ENCODE results near the gene EFCAB6. TPM values are rescaled to one million over a fixed set of nuclear protein-coding genes. Genes with fewer than 3 reads are reported as not detected.

EFCAB6 gene
- total and polyA plus RNA-seq, 7 experiments from 2014 or later, result 0.08 to 1.4 (median 0.39) TPM; not detected in 1

- DNase-seq, result no peak
- Histone ChIP-seq H3K4me1 (ENCODE audit: control insufficient read depth in 2 of 2, insufficient read depth in 2 of 2, low read length in 2 of 2) (no peaks in the 10 kb centered on the region), H3K27ac (ENCODE audit: low read depth, low read length) (no peak overlapping the region), H3K9me3 (ENCODE audit: control insufficient read depth in 2 of 3, low read length in 3 of 3) (peaks cover 0 to 11% (median 7%) of the 10 kb centered on the region in 3 experiments), H3K27me3 (ENCODE audit: control insufficient read depth in 2 of 2, insufficient read depth in 2 of 2, low read length in 2 of 2) (no peaks in the 10 kb centered on the region), H3K36me3 (ENCODE audit: control insufficient read depth in 2 of 3, insufficient read depth in 3 of 3, low read length in 3 of 3) (no peaks in the 10 kb centered on the region), H3K4me3 (ENCODE audit: low read length) (no peak overlapping the region)
- no peak for ATAC-seq
- Mint-ChIP-seq H3K27me3 (peaks cover 0 to 22% (median 16%) of the 10 kb centered on the region in 5 donors), H3K36me3 (peaks cover 1 to 16% (median 4%) of the 10 kb centered on the region in 5 donors), H3K27ac (no peak overlapping the region), H3K4me3 (no peak overlapping the region), H3K4me1 (no peaks in the 10 kb centered on the region), H3K9me3 (peaks cover 4 to 37% (median 12%) of the 10 kb centered on the region in 11 donors)
- ChIA-PET POLR2A (no interaction called here), CTCF (no interaction called here)
- intact Hi-C loops (cut with micrococcal nuclease), result no loop called here
Observed at GRCh38 chr22:43706571-43707328, 105.4 kb downstream of the EFCAB6 start.

GRCh38 chr22:43706151-43706550 lies 106.0 kb downstream of the EFCAB6 start:
- intact Hi-C loops (cut with micrococcal nuclease), result no loop called here
- peaks cover 4 to 43% (median 12%) of the 10 kb centered on the region in 11 donors for H3K9me3 Mint-ChIP-seq
- Histone ChIP-seq H3K27me3 (ENCODE audit: control insufficient read depth in 2 of 2, insufficient read depth in 2 of 2, low read length in 2 of 2) (no peaks in the 10 kb centered on the region), H3K36me3 (ENCODE audit: control insufficient read depth in 2 of 3, insufficient read depth in 3 of 3, low read length in 3 of 3) (no peaks in the 10 kb centered on the region), H3K27ac (ENCODE audit: low read depth, low read length) (no peak overlapping the region), H3K4me3 (ENCODE audit: low read length) (no peak overlapping the region), H3K9me3 (ENCODE audit: control insufficient read depth in 2 of 3, low read length in 3 of 3) (peaks cover 0 to 11% (median 7%) of the 10 kb centered on the region in 3 experiments), H3K4me1 (ENCODE audit: control insufficient read depth in 2 of 2, insufficient read depth in 2 of 2, low read length in 2 of 2) (no peaks in the 10 kb centered on the region)
- no peaks in the 10 kb centered on the region for H3K4me1 Mint-ChIP-seq
- ChIA-PET POLR2A (no interaction called here), CTCF (no interaction called here)
- no peak overlapping the region for H3K27ac Mint-ChIP-seq
- ATAC-seq, result no peak
- no peak overlapping the region for H3K4me3 Mint-ChIP-seq
- peaks cover 1 to 16% (median 4%) of the 10 kb centered on the region in 5 donors for H3K36me3 Mint-ChIP-seq
- DNase-seq, result no peak
- peaks cover 0 to 22% (median 17%) of the 10 kb centered on the region in 5 donors for H3K27me3 Mint-ChIP-seq

DNA sequence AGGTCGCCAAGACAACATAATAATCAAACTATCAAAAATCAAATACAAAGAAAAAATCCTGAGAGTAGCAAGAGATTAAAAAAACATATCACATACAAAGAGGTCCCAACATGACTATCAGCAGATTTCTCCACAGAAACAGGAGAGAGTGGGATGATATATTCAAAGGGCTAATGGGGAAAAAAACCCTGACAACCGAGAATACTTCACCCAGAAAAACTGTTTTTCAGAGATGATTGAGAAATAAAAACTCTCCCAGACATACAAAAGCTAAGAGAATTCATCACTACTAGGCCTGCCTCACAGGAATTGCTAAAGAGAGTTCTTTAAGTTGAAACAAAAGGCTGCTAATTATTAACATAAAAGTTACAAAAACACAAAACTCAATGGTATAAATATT lies 108.1 kb downstream of the EFCAB6 start:
- Mint-ChIP-seq H3K27ac (no peak overlapping the region), H3K4me3 (no peak overlapping the region), H3K4me1 (no peaks in the 10 kb centered on the region), H3K27me3 (peaks cover 9 to 31% (median 24%) of the 10 kb centered on the region in 5 donors), H3K36me3 (peaks cover 1 to 16% (median 6%) of the 10 kb centered on the region in 5 donors), H3K9me3 (peaks cover 4 to 46% (median 12%) of the 10 kb centered on the region in 11 donors)
- no peak overlapping the region for H3K27ac ChIP-seq (ENCODE audit: low read depth, low read length)
- no peaks in the 10 kb centered on the region for H3K4me1 ChIP-seq (ENCODE audit: control insufficient read depth in 2 of 2, insufficient read depth in 2 of 2, low read length in 2 of 2)
- ChIA-PET POLR2A (no interaction called here), CTCF (no interaction called here)
- H3K36me3 ChIP-seq (ENCODE audit: control insufficient read depth in 2 of 3, insufficient read depth in 3 of 3, low read length in 3 of 3), result no peaks in the 10 kb centered on the region
- H3K27me3 ChIP-seq (ENCODE audit: control insufficient read depth in 2 of 2, insufficient read depth in 2 of 2, low read length in 2 of 2), result no peaks in the 10 kb centered on the region
- peaks cover 0 to 11% (median 7%) of the 10 kb centered on the region in 3 experiments for H3K9me3 ChIP-seq (ENCODE audit: control insufficient read depth in 2 of 3, low read length in 3 of 3)
- intact Hi-C loops (cut with micrococcal nuclease), result no loop called here
- DNase-seq (no peak), ATAC-seq (no peak)
- H3K4me3 ChIP-seq (ENCODE audit: low read length), result no peak overlapping the region

DNA sequence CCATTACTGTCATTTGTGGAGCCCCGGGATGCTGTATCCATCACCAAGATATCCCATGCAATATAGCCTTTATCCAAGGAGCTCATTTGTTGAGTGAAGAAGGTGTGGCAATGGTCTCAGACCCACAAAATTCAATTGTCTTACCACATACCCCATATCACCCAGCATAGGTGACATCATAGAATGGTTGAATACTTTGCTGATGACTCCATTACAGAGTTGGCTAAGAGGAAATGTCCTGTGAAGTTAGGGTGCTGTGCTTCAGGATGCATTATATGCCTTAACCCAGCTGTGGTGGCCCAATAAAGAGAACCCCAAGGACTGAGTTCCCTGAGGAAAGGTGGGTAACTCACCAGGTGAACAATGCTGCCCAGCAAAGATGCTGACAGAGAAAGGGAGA lies 113.7 kb downstream of the EFCAB6 start:
- ChIA-PET CTCF (no interaction called here), POLR2A (no interaction called here)
- ATAC-seq (no peak), DNase-seq (no peak)
- H3K27me3 ChIP-seq (ENCODE audit: control insufficient read depth in 2 of 2, insufficient read depth in 2 of 2, low read length in 2 of 2), result no peaks in the 10 kb centered on the region
- H3K27me3 Mint-ChIP-seq, result peaks cover 13 to 25% (median 14%) of the 10 kb centered on the region in 5 donors
- no peak overlapping the region for H3K4me3 ChIP-seq (ENCODE audit: low read length)
- H3K4me1 Mint-ChIP-seq, result no peaks in the 10 kb centered on the region
- no peak overlapping the region for H3K27ac Mint-ChIP-seq
- H3K4me1 ChIP-seq (ENCODE audit: control insufficient read depth in 2 of 2, insufficient read depth in 2 of 2, low read length in 2 of 2), result no peaks in the 10 kb centered on the region
- H3K36me3 ChIP-seq (ENCODE audit: control insufficient read depth in 2 of 3, insufficient read depth in 3 of 3, low read length in 3 of 3), result no peaks in the 10 kb centered on the region
- intact Hi-C loops (cut with micrococcal nuclease), result no loop called here
- H3K4me3 Mint-ChIP-seq, result no peak overlapping the region
- peaks cover 0 to 3% (median 0%) of the 10 kb centered on the region in 5 donors for H3K36me3 Mint-ChIP-seq
- peaks cover 0 to 11% (median 0%) of the 10 kb centered on the region in 3 experiments for H3K9me3 ChIP-seq (ENCODE audit: control insufficient read depth in 2 of 3, low read length in 3 of 3)
- no peak overlapping the region for H3K27ac ChIP-seq (ENCODE audit: low read depth, low read length)
- H3K9me3 Mint-ChIP-seq, result peaks cover 0 to 27% (median 5%) of the 10 kb centered on the region in 11 donors

- Histone ChIP-seq H3K27ac (ENCODE audit: low read depth, low read length) (no peak overlapping the region), H3K4me1 (ENCODE audit: control insufficient read depth in 2 of 2, insufficient read depth in 2 of 2, low read length in 2 of 2) (no peaks in the 10 kb centered on the region), H3K4me3 (ENCODE audit: low read length) (no peak overlapping the region), H3K36me3 (ENCODE audit: control insufficient read depth in 2 of 3, insufficient read depth in 3 of 3, low read length in 3 of 3) (no peaks in the 10 kb centered on the region), H3K27me3 (ENCODE audit: control insufficient read depth in 2 of 2, insufficient read depth in 2 of 2, low read length in 2 of 2) (no peaks in the 10 kb centered on the region), H3K9me3 (ENCODE audit: control insufficient read depth in 2 of 3, low read length in 3 of 3) (peaks cover 0 to 7% (median 0%) of the 10 kb centered on the region in 3 experiments)
- Mint-ChIP-seq H3K27me3 (peaks cover 13 to 30% (median 15%) of the 10 kb centered on the region in 5 donors), H3K9me3 (peaks cover 0 to 26% (median 6%) of the 10 kb centered on the region in 11 donors), H3K4me1 (no peaks in the 10 kb centered on the region), H3K4me3 (no peak overlapping the region), H3K36me3 (peaks cover 0 to 3% (median 0%) of the 10 kb centered on the region in 5 donors), H3K27ac (no peak overlapping the region)
- ChIA-PET CTCF (no interaction called here), POLR2A (no interaction called here)
- intact Hi-C loops (cut with micrococcal nuclease), result no loop called here
- ATAC-seq, result no peak
- no peak for DNase-seq
Observed at GRCh38 chr22:43697894-43698293, 114.2 kb downstream of the EFCAB6 start.

DNA sequence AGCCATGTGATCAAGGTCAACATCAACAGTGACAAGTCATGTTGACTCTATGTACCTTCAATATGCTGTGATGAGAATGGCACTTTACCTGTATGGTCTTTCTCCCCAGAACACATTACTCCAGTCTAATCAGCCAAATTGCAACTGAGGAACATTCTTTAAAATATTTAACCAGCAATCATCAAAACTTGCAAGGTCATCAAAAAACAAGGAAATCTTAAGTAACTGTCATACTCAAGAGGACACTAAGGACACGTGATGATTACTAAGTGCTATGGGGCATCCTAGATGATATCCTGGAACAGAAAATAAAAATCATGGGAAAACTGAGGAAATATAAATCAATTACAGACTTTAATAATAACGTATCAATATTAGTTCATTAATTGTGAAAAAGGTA lies 118.9 kb downstream of the EFCAB6 start:
- ChIA-PET CTCF (no interaction called here), POLR2A (no interaction called here)
- peaks cover 0 to 11% (median 4%) of the 10 kb centered on the region in 5 donors for H3K36me3 Mint-ChIP-seq
- H3K9me3 Mint-ChIP-seq, result peaks cover 0 to 24% (median 16%) of the 10 kb centered on the region in 11 donors
- no peak overlapping the region for H3K27ac Mint-ChIP-seq
- H3K4me1 Mint-ChIP-seq, result no peaks in the 10 kb centered on the region
- Histone ChIP-seq H3K27me3 (ENCODE audit: control insufficient read depth in 2 of 2, insufficient read depth in 2 of 2, low read length in 2 of 2) (no peaks in the 10 kb centered on the region), H3K9me3 (ENCODE audit: control insufficient read depth in 2 of 3, low read length in 3 of 3) (no peaks in the 10 kb centered on the region), H3K4me3 (ENCODE audit: low read length) (no peak overlapping the region), H3K27ac (ENCODE audit: low read depth, low read length) (no peak overlapping the region), H3K36me3 (ENCODE audit: control insufficient read depth in 2 of 3, insufficient read depth in 3 of 3, low read length in 3 of 3) (no peaks in the 10 kb centered on the region), H3K4me1 (ENCODE audit: control insufficient read depth in 2 of 2, insufficient read depth in 2 of 2, low read length in 2 of 2) (no peaks in the 10 kb centered on the region)
- H3K4me3 Mint-ChIP-seq, result no peak overlapping the region
- intact Hi-C loops (cut with micrococcal nuclease), result no loop called here
- DNase-seq, result no peak
- ATAC-seq, result no peak
- peaks cover 12 to 46% (median 25%) of the 10 kb centered on the region in 5 donors for H3K27me3 Mint-ChIP-seq

- Histone ChIP-seq H3K27me3 (ENCODE audit: control insufficient read depth in 2 of 2, insufficient read depth in 2 of 2, low read length in 2 of 2) (no peaks in the 10 kb centered on the region), H3K9me3 (ENCODE audit: control insufficient read depth in 2 of 3, low read length in 3 of 3) (no peaks in the 10 kb centered on the region), H3K27ac (ENCODE audit: low read depth, low read length) (no peak overlapping the region), H3K4me1 (ENCODE audit: control insufficient read depth in 2 of 2, insufficient read depth in 2 of 2, low read length in 2 of 2) (no peaks in the 10 kb centered on the region), H3K36me3 (ENCODE audit: control insufficient read depth in 2 of 3, insufficient read depth in 3 of 3, low read length in 3 of 3) (no peaks in the 10 kb centered on the region), H3K4me3 (ENCODE audit: low read length) (no peak overlapping the region)
- Mint-ChIP-seq H3K36me3 (peaks cover 0 to 11% (median 4%) of the 10 kb centered on the region in 5 donors), H3K27ac (no peak overlapping the region), H3K9me3 (peaks cover 0 to 24% (median 16%) of the 10 kb centered on the region in 11 donors), H3K4me3 (no peak overlapping the region), H3K4me1 (no peaks in the 10 kb centered on the region), H3K27me3 (peaks cover 7 to 36% (median 32%) of the 10 kb centered on the region in 5 donors)
- POLR2A ChIA-PET, result no interaction called here
- intact Hi-C loops (cut with micrococcal nuclease), result no loop called here
- CTCF ChIA-PET, result no interaction called here
- no peak for ATAC-seq
- DNase-seq, result no peak
Observed at GRCh38 chr22:43689356-43689755, 122.7 kb downstream of the EFCAB6 start.

Measured in naive thymus-derived CD4-positive, alpha-beta T cell (primary cell).